GM21360 (cell line): Measurements from ENCODE around the gene GP1BB.
A peak's percentile ranks its signal among the peaks of the same experiment; 100 is the strongest.

Source experiments
- ATAC-seq: cut with Tn5 transposase; IDR thresholded peaks from one replicate; pipeline ENCODE4 v1.9.1; 2021; ENCODE audit warnings: mild to moderate bottlenecking, moderate library complexity; ENCODE audit not compliant: unreplicated experiment

GP1BB gene

GRCh38 chr22:19764636-19765476 lies 41.5 kb downstream of the GP1BB start:
- no peak for ATAC-seq

- ATAC-seq = no peak
Observed at GRCh38 chr22:19765477-19766239, 42.3 kb downstream of the GP1BB start.

GRCh38 chr22:19766240-19766510 lies 42.8 kb downstream of the GP1BB start:
- ATAC-seq = no peak

- no peak for ATAC-seq
Observed at GRCh38 chr22:19766511-19767426, 43.4 kb downstream of the GP1BB start.

GRCh38 chr22:19767427-19768341 lies 44.3 kb downstream of the GP1BB start:
- no peak for ATAC-seq

GRCh38 chr22:19769393-19769715 lies 46.0 kb downstream of the GP1BB start:
- no peak for ATAC-seq

- ATAC-seq = no peak
Observed at GRCh38 chr22:19770349-19771220, 47.2 kb downstream of the GP1BB start.

GRCh38 chr22:19772422-19772672 lies 49.0 kb downstream of the GP1BB start:
- no peak for ATAC-seq

- peak; percentile 74 for ATAC-seq
Observed at GRCh38 chr22:19772673-19773469, 49.5 kb downstream of the GP1BB start.

- ATAC-seq = no peak
Observed at GRCh38 chr22:19773470-19774040, 50.2 kb downstream of the GP1BB start.
